Measurements from ENCODE around the gene LYRM4.
A peak's percentile ranks its signal among the peaks of the same experiment; 100 is the strongest.

The LYRM4 gene

DNA sequence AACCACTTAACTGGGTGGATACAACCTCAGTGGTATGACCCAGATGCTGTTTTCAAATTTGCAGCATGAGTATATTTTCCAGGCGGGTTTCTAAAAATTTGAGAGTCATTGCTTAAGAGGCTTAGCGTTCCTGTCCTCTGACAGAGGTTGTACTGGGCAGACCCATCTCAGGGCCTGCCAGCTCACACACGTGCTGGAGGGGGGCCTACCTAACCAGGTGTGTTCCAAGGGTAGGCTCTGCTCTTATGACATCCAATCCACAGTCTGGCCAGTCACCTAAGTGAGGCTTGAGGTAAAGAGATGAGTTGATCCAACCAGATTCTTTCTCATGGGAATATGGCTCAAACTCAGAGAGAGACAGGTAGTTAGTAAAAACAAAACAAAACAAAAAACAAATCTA lies 1.3 kb downstream of the LYRM4 start:
- H3K4me3 ChIP-seq (replicated peaks; ENCODE audit: insufficient read depth, low read length) = peak overlapping the region; percentile 87
- H3K27ac ChIP-seq (replicated peaks) = peak overlapping the region; percentile 98

DNA sequence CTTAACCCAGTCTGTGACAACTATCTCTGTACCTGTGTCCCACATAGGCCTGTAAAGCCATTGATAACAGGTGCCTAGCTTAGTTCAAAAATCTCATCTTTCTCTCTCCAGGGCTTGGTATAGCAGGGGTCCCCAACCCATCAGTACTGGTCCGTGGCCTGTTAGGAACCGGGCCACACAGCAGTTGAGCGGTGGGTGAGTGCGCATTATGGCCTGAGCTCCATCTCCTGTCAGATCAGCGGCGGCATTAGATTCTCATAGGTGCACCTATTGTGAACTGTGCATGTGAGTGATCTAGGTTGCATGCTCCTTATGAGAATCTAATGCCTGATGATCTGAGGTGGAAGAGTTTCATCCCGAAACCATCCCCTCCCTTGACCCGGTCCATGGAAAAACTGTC lies 3.4 kb downstream of the LYRM4 start:
- DNase-seq (ENCODE audit: low read depth in 1 of 2, low spot score in 1 of 2) = no peak
- no peak overlapping the region for H3K27ac ChIP-seq (replicated peaks)
- TF ChIP-seq, protein P1, sequence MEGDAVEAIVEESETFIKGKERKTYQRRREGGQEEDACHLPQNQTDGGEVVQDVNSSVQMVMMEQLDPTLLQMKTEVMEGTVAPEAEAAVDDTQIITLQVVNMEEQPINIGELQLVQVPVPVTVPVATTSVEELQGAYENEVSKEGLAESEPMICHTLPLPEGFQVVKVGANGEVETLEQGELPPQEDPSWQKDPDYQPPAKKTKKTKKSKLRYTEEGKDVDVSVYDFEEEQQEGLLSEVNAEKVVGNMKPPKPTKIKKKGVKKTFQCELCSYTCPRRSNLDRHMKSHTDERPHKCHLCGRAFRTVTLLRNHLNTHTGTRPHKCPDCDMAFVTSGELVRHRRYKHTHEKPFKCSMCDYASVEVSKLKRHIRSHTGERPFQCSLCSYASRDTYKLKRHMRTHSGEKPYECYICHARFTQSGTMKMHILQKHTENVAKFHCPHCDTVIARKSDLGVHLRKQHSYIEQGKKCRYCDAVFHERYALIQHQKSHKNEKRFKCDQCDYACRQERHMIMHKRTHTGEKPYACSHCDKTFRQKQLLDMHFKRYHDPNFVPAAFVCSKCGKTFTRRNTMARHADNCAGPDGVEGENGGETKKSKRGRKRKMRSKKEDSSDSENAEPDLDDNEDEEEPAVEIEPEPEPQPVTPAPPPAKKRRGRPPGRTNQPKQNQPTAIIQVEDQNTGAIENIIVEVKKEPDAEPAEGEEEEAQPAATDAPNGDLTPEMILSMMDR (IDR thresholded peaks at IDR 0.05; ENCODE audit: insufficient read depth, low read length) = no peak
- TF ChIP-seq SPI1 (IDR thresholded peaks at IDR 0.05; ENCODE audit: borderline replicate concordance, low read depth) (no peak), GABPA (IDR thresholded peaks at IDR 0.05; ENCODE audit: low read depth) (no peak), POLR2AphosphoS5 (IDR thresholded peaks at IDR 0.05; ENCODE audit: low read depth) (no peak)
- TF ChIP-seq, protein P2, sequence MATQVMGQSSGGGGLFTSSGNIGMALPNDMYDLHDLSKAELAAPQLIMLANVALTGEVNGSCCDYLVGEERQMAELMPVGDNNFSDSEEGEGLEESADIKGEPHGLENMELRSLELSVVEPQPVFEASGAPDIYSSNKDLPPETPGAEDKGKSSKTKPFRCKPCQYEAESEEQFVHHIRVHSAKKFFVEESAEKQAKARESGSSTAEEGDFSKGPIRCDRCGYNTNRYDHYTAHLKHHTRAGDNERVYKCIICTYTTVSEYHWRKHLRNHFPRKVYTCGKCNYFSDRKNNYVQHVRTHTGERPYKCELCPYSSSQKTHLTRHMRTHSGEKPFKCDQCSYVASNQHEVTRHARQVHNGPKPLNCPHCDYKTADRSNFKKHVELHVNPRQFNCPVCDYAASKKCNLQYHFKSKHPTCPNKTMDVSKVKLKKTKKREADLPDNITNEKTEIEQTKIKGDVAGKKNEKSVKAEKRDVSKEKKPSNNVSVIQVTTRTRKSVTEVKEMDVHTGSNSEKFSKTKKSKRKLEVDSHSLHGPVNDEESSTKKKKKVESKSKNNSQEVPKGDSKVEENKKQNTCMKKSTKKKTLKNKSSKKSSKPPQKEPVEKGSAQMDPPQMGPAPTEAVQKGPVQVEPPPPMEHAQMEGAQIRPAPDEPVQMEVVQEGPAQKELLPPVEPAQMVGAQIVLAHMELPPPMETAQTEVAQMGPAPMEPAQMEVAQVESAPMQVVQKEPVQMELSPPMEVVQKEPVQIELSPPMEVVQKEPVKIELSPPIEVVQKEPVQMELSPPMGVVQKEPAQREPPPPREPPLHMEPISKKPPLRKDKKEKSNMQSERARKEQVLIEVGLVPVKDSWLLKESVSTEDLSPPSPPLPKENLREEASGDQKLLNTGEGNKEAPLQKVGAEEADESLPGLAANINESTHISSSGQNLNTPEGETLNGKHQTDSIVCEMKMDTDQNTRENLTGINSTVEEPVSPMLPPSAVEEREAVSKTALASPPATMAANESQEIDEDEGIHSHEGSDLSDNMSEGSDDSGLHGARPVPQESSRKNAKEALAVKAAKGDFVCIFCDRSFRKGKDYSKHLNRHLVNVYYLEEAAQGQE (IDR thresholded peaks at IDR 0.05; ENCODE audit: insufficient replicate concordance, low read depth) = no peak

More for the DNA sequence above, 1.3 kb downstream of the LYRM4 start:
- TF ChIP-seq SPI1 (IDR thresholded peaks at IDR 0.05; ENCODE audit: borderline replicate concordance, low read depth) = no peak
- TF ChIP-seq, protein P2 (IDR thresholded peaks at IDR 0.05; ENCODE audit: insufficient replicate concordance, low read depth) = no peak
- TF ChIP-seq POLR2AphosphoS5 (IDR thresholded peaks at IDR 0.05; ENCODE audit: low read depth) = no peak
- no peak for TF ChIP-seq GABPA (IDR thresholded peaks at IDR 0.05; ENCODE audit: low read depth)
- TF ChIP-seq, protein P1 (IDR thresholded peaks at IDR 0.05; ENCODE audit: insufficient read depth, low read length) = no peak
- H3K27me3 ChIP-seq (ENCODE audit: insufficient read depth, poor library complexity, severe bottlenecking) = no peaks in the 10 kb centered on the region
- DNase-seq (ENCODE audit: low read depth in 1 of 2, low spot score in 1 of 2) = no peak

DNA sequence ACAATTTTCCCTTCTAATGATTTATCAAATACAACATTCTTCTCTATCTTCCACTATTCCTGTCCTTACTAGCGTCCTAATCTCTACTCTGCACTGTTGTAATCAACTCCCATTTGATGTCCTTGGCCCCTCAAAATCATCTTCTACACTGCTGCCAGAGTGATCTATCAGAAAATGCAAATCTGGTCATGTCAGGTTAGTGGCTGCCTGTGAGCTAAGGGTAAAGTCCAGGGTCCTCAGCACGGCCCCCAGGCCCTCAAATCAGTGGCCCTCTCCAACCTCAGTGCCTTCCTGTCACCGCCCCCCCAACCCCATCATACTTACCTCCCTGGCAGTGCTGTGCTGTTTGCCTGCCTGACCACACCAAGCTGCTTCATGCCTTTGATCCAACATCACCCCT lies 3.8 kb downstream of the LYRM4 start:
- H3K27ac ChIP-seq (replicated peaks) = no peak overlapping the region
- no peak overlapping the region for H3K4me3 ChIP-seq (replicated peaks; ENCODE audit: insufficient read depth, low read length)
- TF ChIP-seq, protein P1 (IDR thresholded peaks at IDR 0.05; ENCODE audit: insufficient read depth, low read length) = no peak
- TF ChIP-seq, protein P2 (IDR thresholded peaks at IDR 0.05; ENCODE audit: insufficient replicate concordance, low read depth) = no peak
- TF ChIP-seq POLR2AphosphoS5 (IDR thresholded peaks at IDR 0.05; ENCODE audit: low read depth) (no peak), GABPA (IDR thresholded peaks at IDR 0.05; ENCODE audit: low read depth) (no peak), SPI1 (IDR thresholded peaks at IDR 0.05; ENCODE audit: borderline replicate concordance, low read depth) (no peak)
- no peaks in the 10 kb centered on the region for H3K27me3 ChIP-seq (ENCODE audit: insufficient read depth, poor library complexity, severe bottlenecking)
- DNase-seq (ENCODE audit: low read depth in 1 of 2, low spot score in 1 of 2) = no peak

More for the DNA sequence above, 3.4 kb downstream of the LYRM4 start:
- Histone ChIP-seq H3K4me3 (replicated peaks; ENCODE audit: insufficient read depth, low read length) (no peak overlapping the region), H3K27me3 (ENCODE audit: insufficient read depth, poor library complexity, severe bottlenecking) (no peaks in the 10 kb centered on the region)
